SK-N-MC (cell line): ENCODE measurements around the gene LUC7L3.
"Not testable (repeated sequence)": the region's sequence is repeated elsewhere in the genome, so short reads cannot be mapped to it uniquely, and the experiment has no call there.

Experiments
- DNase-seq: peaks from one replicate; pipeline ENCODE4 v3.0.0-alpha.2; 2011; ENCODE audit warnings: low read depth, low spot score
- H3K27ac ChIP-seq: fragments of 200-600 bp; sonication (generic); 2 replicates; pipeline ENCODE4 v1.5.1; 2016; ENCODE audit warnings: mixed run types
- H3K36me3 ChIP-seq: fragments of 200-600 bp; sonication (generic); 2 replicates; pipeline ENCODE4 v1.6.1; 2017; ENCODE audit warnings: antibody characterized with exemption, low read length, mixed read lengths; ENCODE audit not compliant: insufficient read depth
- H3K4me3 ChIP-seq: fragments of 200-600 bp; sonication (generic); 2 replicates; pipeline ENCODE4 v1.5.1; 2016
- H3K9ac ChIP-seq: fragments of 200-600 bp; sonication (generic); 2 replicates; pipeline ENCODE4 v1.8.0; 2017; ENCODE audit warnings: mixed run types, mixed read lengths; ENCODE audit not compliant: insufficient read length
- H3K9me3 ChIP-seq: fragments of 200-600 bp; sonication (generic); 2 replicates; pipeline ENCODE4 v1.6.1; 2017; ENCODE audit warnings: low read depth, mild to moderate bottlenecking, antibody characterized with exemption, low read length, moderate library complexity, mixed read lengths
- EZH2 ChIP-seq: fragments of 200-600 bp; sonication (generic); IDR thresholded peaks from one replicate; pipeline ENCODE4 v1.6.1; 2017; ENCODE audit warnings: antibody characterized with exemption
- FOXP2 ChIP-seq: optimal IDR thresholded peaks from 2 replicates; pipeline ENCODE3; 2011; ENCODE audit warnings: mild to moderate bottlenecking, moderate library complexity; ENCODE audit not compliant: insufficient read depth; ENCODE audit errors: extremely low read length, control extremely low read depth
- POLR2AphosphoS5 ChIP-seq: IDR thresholded peaks from 2 replicates; pipeline ENCODE4 v1.6.1; 2012; ENCODE audit warnings: mild to moderate bottlenecking, low read depth, low read length, borderline replicate concordance

LUC7L3 gene

GRCh38 chr17:50680126-50680525, 39.3 kb upstream of the LUC7L3 start:
- Histone ChIP-seq H3K9ac (no peak overlapping the region), H3K4me3 (no peak overlapping the region), H3K36me3 (no peaks in the 10 kb centered on the region), H3K9me3 (no peaks in the 10 kb centered on the region), H3K27ac (no peak overlapping the region)
- no peak for TF ChIP-seq FOXP2
- no peak for TF ChIP-seq POLR2AphosphoS5
- no peak for TF ChIP-seq EZH2
- DNase-seq = no peak

GRCh38 chr17:50680543-50681262, 38.7 kb upstream of the LUC7L3 start:
- not testable (repeated sequence) for H3K9me3 ChIP-seq, DNase-seq, H3K27ac ChIP-seq

GRCh38 chr17:50681263-50682200, 37.9 kb upstream of the LUC7L3 start:
- no peak overlapping the region for H3K9ac ChIP-seq
- H3K4me3 ChIP-seq = peak overlapping the region; percentile 44; the same call in 1 of the 2 replicates
- no peaks in the 10 kb centered on the region for H3K9me3 ChIP-seq
- no peak overlapping the region for H3K27ac ChIP-seq
- TF ChIP-seq FOXP2 = no peak
- TF ChIP-seq EZH2 = no peak
- TF ChIP-seq POLR2AphosphoS5 = no peak
- H3K36me3 ChIP-seq = no peaks in the 10 kb centered on the region
- DNase-seq = peak; percentile 42

More at GRCh38 chr17:50680543-50681262, 38.7 kb upstream of the LUC7L3 start:
- H3K9ac ChIP-seq, H3K36me3 ChIP-seq: not testable (repeated sequence)
- peak overlapping the region; percentile 44; the same call in 1 of the 2 replicates for H3K4me3 ChIP-seq

GRCh38 chr17:50682441-50682840, 37.0 kb upstream of the LUC7L3 start:
- Histone ChIP-seq H3K36me3 (no peaks in the 10 kb centered on the region), H3K27ac (no peak overlapping the region), H3K9ac (no peak overlapping the region), H3K4me3 (no peak overlapping the region), H3K9me3 (no peaks in the 10 kb centered on the region)
- no peak for TF ChIP-seq EZH2
- no peak for TF ChIP-seq POLR2AphosphoS5
- TF ChIP-seq FOXP2 = no peak
- DNase-seq = no peak

GRCh38 chr17:50682938-50683337, 36.5 kb upstream of the LUC7L3 start:
- no peaks in the 10 kb centered on the region for H3K9me3 ChIP-seq
- no peak overlapping the region for H3K4me3 ChIP-seq
- no peak for TF ChIP-seq POLR2AphosphoS5
- no peak overlapping the region for H3K27ac ChIP-seq
- no peaks in the 10 kb centered on the region for H3K36me3 ChIP-seq
- DNase-seq = no peak
- H3K9ac ChIP-seq = no peak overlapping the region

GRCh38 chr17:50683434-50684287, 35.7 kb upstream of the LUC7L3 start:
- Histone ChIP-seq H3K27ac (no peak overlapping the region), H3K9ac (no peak overlapping the region), H3K4me3 (no peak overlapping the region), H3K9me3 (no peaks in the 10 kb centered on the region), H3K36me3 (no peaks in the 10 kb centered on the region)
- DNase-seq = no peak
- no peak for TF ChIP-seq FOXP2
- TF ChIP-seq EZH2 = no peak
- TF ChIP-seq POLR2AphosphoS5 = no peak

- no peak overlapping the region for H3K27ac ChIP-seq
Measured at GRCh38 chr17:50684288-50684611, 35.2 kb upstream of the LUC7L3 start.

More at GRCh38 chr17:50684288-50684611, 35.2 kb upstream of the LUC7L3 start:
- no peaks in the 10 kb centered on the region for H3K36me3 ChIP-seq
- no peak for DNase-seq
- TF ChIP-seq EZH2 = no peak
- no peak for TF ChIP-seq POLR2AphosphoS5
- no peak for TF ChIP-seq FOXP2
- no peak overlapping the region for H3K4me3 ChIP-seq
- H3K9me3 ChIP-seq = no peaks in the 10 kb centered on the region
- H3K9ac ChIP-seq = no peak overlapping the region
